ENCODE results near the gene CORO2A.

DNA sequence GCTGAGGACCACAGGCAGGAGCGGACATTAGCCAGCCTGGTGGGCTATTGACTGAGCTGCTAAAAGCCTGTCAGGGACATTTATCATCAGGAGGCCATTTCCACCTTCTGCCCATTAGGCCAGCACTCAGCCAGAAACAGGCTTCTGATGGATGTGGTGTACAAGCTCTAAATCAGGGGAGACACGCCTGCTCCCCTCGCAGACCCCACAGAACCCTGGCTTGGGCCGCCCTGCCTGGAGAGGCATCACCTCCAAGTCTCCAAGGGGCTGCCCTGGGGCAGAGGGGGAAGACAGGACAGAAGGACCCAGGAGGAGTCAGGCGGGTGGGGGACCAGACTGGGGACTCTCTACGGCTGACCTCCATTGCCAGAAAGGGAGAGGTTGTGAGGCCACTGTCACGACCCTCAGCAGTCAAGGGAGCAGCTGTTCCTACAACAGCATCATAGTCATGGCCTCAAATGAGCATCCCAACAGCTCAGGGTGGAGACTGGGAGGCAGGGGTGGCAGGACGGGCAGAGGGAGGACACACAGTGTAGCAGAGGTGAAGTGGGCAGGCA is 49.4 kb downstream of the CORO2A start:
- TF ChIP-seq, protein P1, sequence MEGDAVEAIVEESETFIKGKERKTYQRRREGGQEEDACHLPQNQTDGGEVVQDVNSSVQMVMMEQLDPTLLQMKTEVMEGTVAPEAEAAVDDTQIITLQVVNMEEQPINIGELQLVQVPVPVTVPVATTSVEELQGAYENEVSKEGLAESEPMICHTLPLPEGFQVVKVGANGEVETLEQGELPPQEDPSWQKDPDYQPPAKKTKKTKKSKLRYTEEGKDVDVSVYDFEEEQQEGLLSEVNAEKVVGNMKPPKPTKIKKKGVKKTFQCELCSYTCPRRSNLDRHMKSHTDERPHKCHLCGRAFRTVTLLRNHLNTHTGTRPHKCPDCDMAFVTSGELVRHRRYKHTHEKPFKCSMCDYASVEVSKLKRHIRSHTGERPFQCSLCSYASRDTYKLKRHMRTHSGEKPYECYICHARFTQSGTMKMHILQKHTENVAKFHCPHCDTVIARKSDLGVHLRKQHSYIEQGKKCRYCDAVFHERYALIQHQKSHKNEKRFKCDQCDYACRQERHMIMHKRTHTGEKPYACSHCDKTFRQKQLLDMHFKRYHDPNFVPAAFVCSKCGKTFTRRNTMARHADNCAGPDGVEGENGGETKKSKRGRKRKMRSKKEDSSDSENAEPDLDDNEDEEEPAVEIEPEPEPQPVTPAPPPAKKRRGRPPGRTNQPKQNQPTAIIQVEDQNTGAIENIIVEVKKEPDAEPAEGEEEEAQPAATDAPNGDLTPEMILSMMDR (IDR thresholded peaks at IDR 0.05; ENCODE audit: low read length): no peak
- TF ChIP-seq EZH2 (IDR thresholded peaks at IDR 0.05; ENCODE audit: borderline replicate concordance, low read length): no peak
